Ovary (tissue), 3 donors: Measurements from ENCODE around the gene SNAPC2.
A peak's percentile ranks its signal among the peaks of the same experiment; 100 is the strongest.

Experiments used
- CTCF ChIP-seq, 3 donors: fragments of 450-650 bp in 2 of 3; fragments of 200-600 bp in 1 of 3; IDR thresholded peaks; one replicate each; pipeline versions ENCODE4 v1.5.1 to v1.8.0; 2016 to 2022; ENCODE audit warnings: antibody characterized with exemption in 3 of 3, mild to moderate bottlenecking in 1 of 3
- EP300 ChIP-seq: sonication (generic); formaldehyde crosslinking; IDR thresholded peaks from one replicate; pipeline ENCODE4 v1.6.1; 2017; ENCODE audit warnings: antibody characterized with exemption
- POLR2A ChIP-seq: fragments of 450-650 bp; IDR thresholded peaks from one replicate; pipeline ENCODE4 v1.6.1; 2017; ENCODE audit warnings: antibody characterized with exemption, mild to moderate bottlenecking, moderate library complexity
- donor health status: DM: no; HTN: no; CAD: no.

- TF ChIP-seq CTCF (IDR thresholded peaks at IDR 0.05), result peak in 1 of 3 donors; percentile 21
- peak; percentile 63 for TF ChIP-seq POLR2A
- peak; percentile 75 for TF ChIP-seq EP300
Observed at GRCh38 chr19:7943444-7944176, 23.5 kb downstream of the SNAPC2 start, which contains the start of gene TIMM44.
